ENCODE data around the gene PRCP.

The PRCP gene

DNA sequence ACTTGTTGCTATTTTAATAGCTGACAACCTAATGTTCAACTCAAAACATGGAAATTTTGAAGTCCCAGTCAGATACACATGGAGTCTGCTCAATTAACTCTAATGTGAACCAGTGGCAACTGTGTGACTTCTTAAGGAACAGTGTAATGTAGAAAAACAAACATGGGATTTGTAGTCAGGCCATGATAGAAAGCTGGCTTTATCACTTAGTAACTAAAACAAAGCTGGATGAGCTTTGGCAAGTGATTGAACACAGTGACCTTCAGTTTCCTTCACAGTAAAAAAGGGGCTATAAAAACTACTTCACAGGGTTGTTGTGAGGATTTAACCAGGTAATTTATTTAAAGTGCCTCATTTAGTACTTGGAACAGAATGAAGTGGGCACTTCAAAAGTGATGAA lies 62.6 kb downstream of the PRCP start:
- DNase-seq, result no peak
- peaks cover 7% of the 10 kb centered on the region for H3K36me3 ChIP-seq (ENCODE audit: control insufficient read depth, insufficient read depth, low read length)
- no peaks in the 10 kb centered on the region for H3K27me3 ChIP-seq (replicated peaks; ENCODE audit: control insufficient read depth, insufficient read depth, low read length, poor library complexity, severe bottlenecking)
- no peak overlapping the region for H3K27ac ChIP-seq (ENCODE audit: insufficient read depth, low read length, poor library complexity, severe bottlenecking)
- no peaks in the 10 kb centered on the region for H3K9me3 ChIP-seq (ENCODE audit: control insufficient read depth, low read length)
- H3K4me3 ChIP-seq (ENCODE audit: insufficient read depth, low read depth, low read length, poor library complexity, severe bottlenecking), result no peak overlapping the region
- no peaks in the 10 kb centered on the region for H3K4me1 ChIP-seq (ENCODE audit: control insufficient read depth, insufficient read depth, low read length, poor library complexity, severe bottlenecking)

GRCh38 chr11:82832983-82833382 lies 67.2 kb downstream of the PRCP start:
- Histone ChIP-seq H3K27me3 (replicated peaks; ENCODE audit: control insufficient read depth, insufficient read depth, low read length, poor library complexity, severe bottlenecking) (no peaks in the 10 kb centered on the region), H3K4me1 (ENCODE audit: control insufficient read depth, insufficient read depth, low read length, poor library complexity, severe bottlenecking) (no peaks in the 10 kb centered on the region), H3K4me3 (ENCODE audit: insufficient read depth, low read depth, low read length, poor library complexity, severe bottlenecking) (no peak overlapping the region), H3K36me3 (ENCODE audit: control insufficient read depth, insufficient read depth, low read length) (peaks cover 2% of the 10 kb centered on the region), H3K9me3 (ENCODE audit: control insufficient read depth, low read length) (no peaks in the 10 kb centered on the region), H3K27ac (ENCODE audit: insufficient read depth, low read length, poor library complexity, severe bottlenecking) (no peak overlapping the region)
- no peak for DNase-seq

- no peaks in the 10 kb centered on the region for H3K27me3 ChIP-seq (replicated peaks; ENCODE audit: control insufficient read depth, insufficient read depth, low read length, poor library complexity, severe bottlenecking)
- no peak overlapping the region for H3K27ac ChIP-seq (ENCODE audit: insufficient read depth, low read length, poor library complexity, severe bottlenecking)
- peaks cover 2% of the 10 kb centered on the region for H3K36me3 ChIP-seq (ENCODE audit: control insufficient read depth, insufficient read depth, low read length)
- no peak for DNase-seq
- H3K4me1 ChIP-seq (ENCODE audit: control insufficient read depth, insufficient read depth, low read length, poor library complexity, severe bottlenecking), result no peaks in the 10 kb centered on the region
- H3K9me3 ChIP-seq (ENCODE audit: control insufficient read depth, low read length), result no peaks in the 10 kb centered on the region
- H3K4me3 ChIP-seq (ENCODE audit: insufficient read depth, low read depth, low read length, poor library complexity, severe bottlenecking), result no peak overlapping the region
These were observed 68.9 kb downstream of the PRCP start for GRCh38 chr11:82831364-82831763.

GRCh38 chr11:82830746-82831145 lies 69.5 kb downstream of the PRCP start:
- Histone ChIP-seq H3K27me3 (replicated peaks; ENCODE audit: control insufficient read depth, insufficient read depth, low read length, poor library complexity, severe bottlenecking) (no peaks in the 10 kb centered on the region), H3K36me3 (ENCODE audit: control insufficient read depth, insufficient read depth, low read length) (peaks cover 2% of the 10 kb centered on the region), H3K27ac (ENCODE audit: insufficient read depth, low read length, poor library complexity, severe bottlenecking) (no peak overlapping the region), H3K4me1 (ENCODE audit: control insufficient read depth, insufficient read depth, low read length, poor library complexity, severe bottlenecking) (no peaks in the 10 kb centered on the region), H3K4me3 (ENCODE audit: insufficient read depth, low read depth, low read length, poor library complexity, severe bottlenecking) (no peak overlapping the region), H3K9me3 (ENCODE audit: control insufficient read depth, low read length) (no peaks in the 10 kb centered on the region)
- DNase-seq, result no peak

DNA sequence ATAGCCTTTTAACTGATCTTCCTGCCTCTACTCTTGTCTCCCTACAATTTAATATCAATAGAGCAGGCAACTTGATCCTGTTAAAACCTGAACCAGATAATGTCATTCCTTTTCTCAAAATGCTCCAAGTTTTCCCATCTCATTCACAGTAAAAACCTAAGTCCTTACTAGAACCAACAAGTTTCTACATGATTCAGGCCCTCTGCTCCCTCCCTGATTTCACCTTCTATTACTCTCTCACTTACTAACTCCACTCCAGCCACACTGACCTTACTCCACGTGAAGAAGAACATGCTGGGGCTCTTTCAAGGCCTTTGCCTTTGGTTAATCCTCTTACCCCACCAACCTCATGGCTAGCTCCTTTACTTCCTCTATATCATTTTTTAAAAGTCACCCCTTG lies 71.1 kb downstream of the PRCP start:
- DNase-seq, result no peak
- Histone ChIP-seq H3K4me3 (ENCODE audit: insufficient read depth, low read depth, low read length, poor library complexity, severe bottlenecking) (no peak overlapping the region), H3K36me3 (ENCODE audit: control insufficient read depth, insufficient read depth, low read length) (no peaks in the 10 kb centered on the region), H3K4me1 (ENCODE audit: control insufficient read depth, insufficient read depth, low read length, poor library complexity, severe bottlenecking) (no peaks in the 10 kb centered on the region), H3K27me3 (replicated peaks; ENCODE audit: control insufficient read depth, insufficient read depth, low read length, poor library complexity, severe bottlenecking) (no peaks in the 10 kb centered on the region), H3K27ac (ENCODE audit: insufficient read depth, low read length, poor library complexity, severe bottlenecking) (no peak overlapping the region), H3K9me3 (ENCODE audit: control insufficient read depth, low read length) (no peaks in the 10 kb centered on the region)

DNA sequence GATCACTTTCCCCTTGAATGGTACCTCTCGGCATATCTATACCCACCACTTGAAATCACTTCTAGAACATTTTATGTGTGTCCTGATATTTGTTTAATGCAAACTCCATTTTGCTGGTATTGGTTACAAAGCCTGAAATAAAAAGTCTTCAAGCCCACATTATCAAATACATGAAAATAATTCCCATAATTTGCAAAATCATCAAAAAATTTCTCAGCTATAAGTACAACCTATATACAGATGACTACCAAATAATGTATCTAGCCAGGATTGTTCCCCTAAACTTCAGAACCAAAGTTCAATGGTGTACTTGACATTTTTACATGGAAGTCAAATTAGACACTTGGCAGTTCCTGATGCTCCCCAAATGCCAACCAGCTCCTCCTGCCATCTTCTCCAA lies 71.8 kb downstream of the PRCP start:
- Histone ChIP-seq H3K4me3 (ENCODE audit: insufficient read depth, low read depth, low read length, poor library complexity, severe bottlenecking) (no peak overlapping the region), H3K27me3 (replicated peaks; ENCODE audit: control insufficient read depth, insufficient read depth, low read length, poor library complexity, severe bottlenecking) (no peaks in the 10 kb centered on the region), H3K9me3 (ENCODE audit: control insufficient read depth, low read length) (no peaks in the 10 kb centered on the region), H3K36me3 (ENCODE audit: control insufficient read depth, insufficient read depth, low read length) (no peaks in the 10 kb centered on the region), H3K4me1 (ENCODE audit: control insufficient read depth, insufficient read depth, low read length, poor library complexity, severe bottlenecking) (no peaks in the 10 kb centered on the region), H3K27ac (ENCODE audit: insufficient read depth, low read length, poor library complexity, severe bottlenecking) (no peak overlapping the region)
- DNase-seq, result no peak

DNA sequence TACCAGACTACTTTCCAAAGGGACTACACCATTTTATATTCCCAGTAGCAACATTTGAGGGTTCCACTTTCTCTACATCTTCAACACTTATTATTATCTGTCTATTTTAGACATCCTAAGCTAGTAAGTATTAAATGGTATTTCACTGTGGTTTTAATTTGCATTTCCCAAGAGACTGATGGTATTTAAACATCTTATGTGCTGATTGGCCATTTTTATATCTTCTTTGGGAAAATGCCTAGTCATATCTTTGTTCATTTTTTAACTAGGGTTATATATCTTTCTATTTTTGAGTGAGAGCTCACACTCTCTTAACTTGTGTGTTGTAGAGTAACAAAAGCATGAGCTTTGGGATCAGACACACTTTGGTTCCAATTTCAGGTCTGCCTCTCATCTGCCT lies 73.7 kb downstream of the PRCP start:
- no peaks in the 10 kb centered on the region for H3K4me1 ChIP-seq (ENCODE audit: control insufficient read depth, insufficient read depth, low read length, poor library complexity, severe bottlenecking)
- H3K4me3 ChIP-seq (ENCODE audit: insufficient read depth, low read depth, low read length, poor library complexity, severe bottlenecking), result no peak overlapping the region
- H3K9me3 ChIP-seq (ENCODE audit: control insufficient read depth, low read length), result no peaks in the 10 kb centered on the region
- H3K36me3 ChIP-seq (ENCODE audit: control insufficient read depth, insufficient read depth, low read length), result no peaks in the 10 kb centered on the region
- no peaks in the 10 kb centered on the region for H3K27me3 ChIP-seq (replicated peaks; ENCODE audit: control insufficient read depth, insufficient read depth, low read length, poor library complexity, severe bottlenecking)
- H3K27ac ChIP-seq (ENCODE audit: insufficient read depth, low read length, poor library complexity, severe bottlenecking), result no peak overlapping the region
- no peak for DNase-seq

- Histone ChIP-seq H3K9me3 (ENCODE audit: control insufficient read depth, low read length) (no peaks in the 10 kb centered on the region), H3K4me3 (ENCODE audit: insufficient read depth, low read depth, low read length, poor library complexity, severe bottlenecking) (no peak overlapping the region), H3K4me1 (ENCODE audit: control insufficient read depth, insufficient read depth, low read length, poor library complexity, severe bottlenecking) (no peaks in the 10 kb centered on the region), H3K27ac (ENCODE audit: insufficient read depth, low read length, poor library complexity, severe bottlenecking) (no peak overlapping the region), H3K27me3 (replicated peaks; ENCODE audit: control insufficient read depth, insufficient read depth, low read length, poor library complexity, severe bottlenecking) (no peaks in the 10 kb centered on the region), H3K36me3 (ENCODE audit: control insufficient read depth, insufficient read depth, low read length) (no peaks in the 10 kb centered on the region)
- no peak for DNase-seq
These were observed 76.3 kb downstream of the PRCP start for GRCh38 chr11:82823647-82824619.

DNA sequence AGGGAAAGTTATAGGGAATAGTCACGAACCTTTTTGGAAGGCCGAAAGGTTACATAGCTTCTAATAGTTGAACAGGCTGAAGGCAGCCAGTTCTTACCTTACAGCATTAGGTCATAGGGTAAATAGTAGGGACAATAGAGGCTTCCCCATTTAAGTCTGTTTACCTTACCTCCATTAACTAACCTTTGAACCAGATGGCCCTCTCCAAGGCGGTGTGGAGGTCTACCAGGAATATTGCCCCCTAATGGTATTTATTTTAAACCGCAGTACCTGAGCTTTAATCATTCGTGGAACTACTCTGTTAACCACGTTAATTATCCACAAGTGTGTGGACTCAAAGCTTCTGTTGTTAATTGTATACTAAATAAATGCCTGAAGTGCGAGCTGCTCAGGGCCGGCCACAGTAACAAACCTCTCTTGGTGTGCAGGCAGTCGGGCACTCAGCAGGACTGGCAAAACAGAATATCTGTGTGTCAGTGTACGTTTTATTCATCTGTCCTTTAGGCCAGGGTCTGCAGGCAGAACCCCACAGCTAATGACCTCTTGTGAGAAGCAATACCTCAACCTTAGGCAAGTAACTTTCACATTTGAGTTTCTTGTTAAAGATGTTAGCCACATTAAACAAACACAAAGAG lies 81.7 kb downstream of the PRCP start:
- Histone ChIP-seq H3K4me1 (ENCODE audit: control insufficient read depth, insufficient read depth, low read length, poor library complexity, severe bottlenecking) (no peaks in the 10 kb centered on the region), H3K36me3 (ENCODE audit: control insufficient read depth, insufficient read depth, low read length) (no peaks in the 10 kb centered on the region), H3K27me3 (replicated peaks; ENCODE audit: control insufficient read depth, insufficient read depth, low read length, poor library complexity, severe bottlenecking) (no peaks in the 10 kb centered on the region), H3K9me3 (ENCODE audit: control insufficient read depth, low read length) (no peaks in the 10 kb centered on the region), H3K4me3 (ENCODE audit: insufficient read depth, low read depth, low read length, poor library complexity, severe bottlenecking) (no peak overlapping the region), H3K27ac (ENCODE audit: insufficient read depth, low read length, poor library complexity, severe bottlenecking) (no peak overlapping the region)
- DNase-seq, result no peak

- H3K36me3 ChIP-seq (ENCODE audit: control insufficient read depth, insufficient read depth, low read length), result no peaks in the 10 kb centered on the region
- no peak for DNase-seq
- no peak overlapping the region for H3K4me3 ChIP-seq (ENCODE audit: insufficient read depth, low read depth, low read length, poor library complexity, severe bottlenecking)
- H3K9me3 ChIP-seq (ENCODE audit: control insufficient read depth, low read length), result no peaks in the 10 kb centered on the region
- H3K27me3 ChIP-seq (replicated peaks; ENCODE audit: control insufficient read depth, insufficient read depth, low read length, poor library complexity, severe bottlenecking), result no peaks in the 10 kb centered on the region
- H3K27ac ChIP-seq (ENCODE audit: insufficient read depth, low read length, poor library complexity, severe bottlenecking), result no peak overlapping the region
- no peaks in the 10 kb centered on the region for H3K4me1 ChIP-seq (ENCODE audit: control insufficient read depth, insufficient read depth, low read length, poor library complexity, severe bottlenecking)
These were observed 84.8 kb downstream of the PRCP start for GRCh38 chr11:82815406-82815805.

All from effector memory CD4-positive, alpha-beta T cell (primary cell).